Loucy (cell line): ENCODE measurements around the gene TMEM203.

Experiments used
- H2AFZ ChIP-seq: fragments of 200-600 bp; sonication (generic); 2 replicates; pipeline ENCODE4 v1.6.0; 2016; ENCODE audit warnings: antibody characterized with exemption, mild to moderate bottlenecking, low read length, moderate library complexity
- H3F3A ChIP-seq: fragments of 200-600 bp; 2 replicates; pipeline ENCODE4 v1.6.0; 2016; ENCODE audit warnings: antibody characterized with exemption, low read depth, mild to moderate bottlenecking
- H3K27me3 ChIP-seq: fragments of 200-600 bp; sonication (generic); 2 replicates; pipeline ENCODE4 v1.6.1; 2014; ENCODE audit warnings: low read length, mild to moderate bottlenecking; ENCODE audit not compliant: insufficient read depth, poor library complexity, severe bottlenecking
- H3K36me3 ChIP-seq: fragments of 200-600 bp; sonication (generic); 2 replicates; pipeline ENCODE4 v1.6.1; 2016; ENCODE audit warnings: low read length; ENCODE audit not compliant: insufficient read depth
- H3K4me1 ChIP-seq: fragments of 200-600 bp; sonication (generic); 2 replicates; pipeline ENCODE4 v1.5.1; 2014; ENCODE audit warnings: low read length, mild to moderate bottlenecking; ENCODE audit not compliant: insufficient read depth, poor library complexity, severe bottlenecking
- H3K4me2 ChIP-seq: fragments of 200-600 bp; sonication (generic); 2 replicates; pipeline ENCODE4 v1.6.0; 2014; ENCODE audit warnings: antibody characterized with exemption, low read length, low read depth, mild to moderate bottlenecking; ENCODE audit not compliant: poor library complexity, severe bottlenecking
- H3K4me3 ChIP-seq: fragments of 200-600 bp; sonication (generic); 2 replicates; pipeline ENCODE4 v1.5.1; 2014; ENCODE audit warnings: low read length, mild to moderate bottlenecking, mixed read lengths; ENCODE audit not compliant: poor library complexity, severe bottlenecking
- H3K79me2 ChIP-seq: fragments of 200-600 bp; sonication (generic); 2 replicates; pipeline ENCODE4 v1.6.1; 2014; ENCODE audit warnings: low read length; ENCODE audit not compliant: insufficient read depth
- H3K9ac ChIP-seq: fragments of 200-600 bp; sonication (generic); 2 replicates; pipeline ENCODE4 v1.6.0; 2014; ENCODE audit warnings: mild to moderate bottlenecking, low read depth, low read length, moderate library complexity; ENCODE audit not compliant: poor library complexity, severe bottlenecking
- H3K9me2 ChIP-seq: fragments of 200-600 bp; sonication (generic); replicated peaks from 2 replicates; pipeline ENCODE4 v1.6.1; 2016; ENCODE audit warnings: low read depth, low read length, mixed read lengths
- H3K9me3 ChIP-seq: fragments of 200-600 bp; sonication (generic); 2 replicates; pipeline ENCODE4 v1.6.1; 2014; ENCODE audit warnings: mild to moderate bottlenecking, antibody characterized with exemption, low read length, low read depth; ENCODE audit not compliant: insufficient read depth
- H4K20me1 ChIP-seq: fragments of 200-600 bp; sonication (generic); 2 replicates; pipeline ENCODE4 v1.6.0; 2014; ENCODE audit warnings: antibody characterized with exemption, low read length, mild to moderate bottlenecking; ENCODE audit not compliant: insufficient read depth, poor library complexity, severe bottlenecking
- CTCF ChIP-seq: fragments of 200-600 bp; sonication (generic); conservative IDR thresholded peaks from 2 replicates; pipeline ENCODE4 v1.5.1; 2014; ENCODE audit warnings: mild to moderate bottlenecking, antibody characterized with exemption, low read length
- EZH2phosphoT487 ChIP-seq: fragments of 200-600 bp; IDR thresholded peaks from 2 replicates; pipeline ENCODE4 v1.6.1; 2018; ENCODE audit warnings: antibody characterized with exemption, mild to moderate bottlenecking, moderate library complexity, borderline replicate concordance

TMEM203 gene

GRCh38 chr9:137175345-137175961 is 30.0 kb downstream of the TMEM203 start:
- Histone ChIP-seq H3K9ac (no peak overlapping the region), H3K4me1 (peaks cover 4% of the 10 kb centered on the region), H3K27me3 (no peaks in the 10 kb centered on the region), H3K9me3 (no peaks in the 10 kb centered on the region), H3K9me2 (no peaks in the 10 kb centered on the region), H3K4me3 (no peak overlapping the region), H2AFZ (no peak overlapping the region), H3F3A (no peaks in the 10 kb centered on the region), H3K36me3 (peaks cover 6% of the 10 kb centered on the region; the same call in 1 of the 2 replicates), H3K4me2 (no peak overlapping the region), H3K79me2 (no peaks in the 10 kb centered on the region), H4K20me1 (no peaks in the 10 kb centered on the region)
- TF ChIP-seq EZH2phosphoT487: no peak
- no peak for TF ChIP-seq CTCF

DNA sequence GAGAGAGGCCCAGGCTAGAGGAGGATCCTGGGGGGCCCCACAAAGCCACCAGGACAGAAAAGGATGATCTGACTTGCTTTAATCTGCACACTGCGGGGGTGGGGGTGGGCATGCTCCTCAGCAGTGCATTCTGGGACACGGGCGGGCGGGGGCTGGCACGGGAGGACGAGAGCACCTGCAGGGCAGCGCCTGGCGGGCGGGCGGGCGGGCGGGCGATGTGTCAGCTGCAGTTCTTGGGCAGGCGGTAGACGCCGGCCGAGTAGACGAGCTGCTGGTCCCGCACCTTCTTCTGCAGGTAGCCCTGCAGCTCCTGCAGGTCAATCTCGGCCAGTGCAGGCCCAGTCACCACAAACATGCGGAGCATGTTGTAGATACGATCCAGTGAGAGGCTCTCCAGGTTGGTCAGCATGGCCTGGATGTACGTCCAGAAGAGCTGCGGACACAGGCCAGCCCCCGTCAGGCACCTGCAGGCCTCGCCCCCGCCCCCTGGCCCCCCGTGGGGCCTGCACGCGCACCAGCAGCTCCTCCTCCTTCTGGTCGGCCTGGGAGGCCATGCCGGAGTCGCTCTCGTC is 30.6 kb downstream of the TMEM203 start:
- no peaks in the 10 kb centered on the region for H3K9me3 ChIP-seq
- TF ChIP-seq EZH2phosphoT487: no peak
- no peak for TF ChIP-seq CTCF
- no peak overlapping the region for H2AFZ ChIP-seq
- no peak overlapping the region for H3K9ac ChIP-seq
- H4K20me1 ChIP-seq: no peaks in the 10 kb centered on the region
- no peak overlapping the region for H3K4me2 ChIP-seq
- no peaks in the 10 kb centered on the region for H3F3A ChIP-seq
- H3K79me2 ChIP-seq: no peaks in the 10 kb centered on the region
- H3K4me3 ChIP-seq: no peak overlapping the region
- H3K36me3 ChIP-seq: no peaks in the 10 kb centered on the region; the same call in 1 of the 2 replicates
- no peaks in the 10 kb centered on the region for H3K27me3 ChIP-seq
- peaks cover 8% of the 10 kb centered on the region for H3K4me1 ChIP-seq
- no peaks in the 10 kb centered on the region for H3K9me2 ChIP-seq

DNA sequence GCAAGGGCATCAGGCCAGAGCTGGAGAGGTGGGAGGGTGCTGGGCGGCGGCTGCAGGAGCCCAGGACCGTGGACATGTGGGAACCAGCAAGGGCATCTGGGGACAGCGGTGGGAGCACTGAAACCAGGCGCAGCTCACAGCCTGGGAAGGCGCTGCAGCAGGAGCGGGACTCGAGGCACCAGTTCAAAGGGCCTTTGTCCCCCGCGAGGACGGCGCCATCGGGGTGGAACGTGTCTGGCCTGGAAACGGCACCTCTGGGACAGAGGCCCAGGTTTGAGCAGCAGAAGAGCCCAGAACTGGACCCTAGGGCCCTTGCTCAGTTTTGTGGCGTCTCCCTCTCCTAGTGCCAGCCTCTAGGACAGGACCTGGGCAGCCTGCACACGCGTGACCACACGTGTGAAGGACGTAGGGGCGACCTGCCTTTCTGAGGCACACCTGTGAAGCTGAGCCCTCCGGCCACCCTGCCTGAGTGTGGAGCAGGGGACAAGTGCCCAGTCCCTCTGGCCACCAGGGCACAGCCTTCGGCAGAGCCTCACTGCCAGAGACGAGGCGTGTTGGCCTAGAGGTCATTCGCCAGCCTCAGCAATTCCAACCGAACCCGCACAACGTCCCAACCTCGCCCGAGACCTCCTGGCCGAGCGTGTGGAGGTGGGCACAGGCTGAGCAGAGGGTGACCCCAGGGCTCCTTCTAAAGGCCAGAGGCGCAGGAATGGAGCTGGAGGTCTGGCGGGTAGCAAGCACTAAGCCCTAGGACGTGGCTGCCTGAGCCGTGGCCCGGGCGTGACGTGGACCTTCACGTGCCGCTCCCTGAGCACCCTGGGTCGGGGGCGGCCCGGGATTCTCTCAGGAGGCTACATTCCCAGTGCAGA is 31.4 kb downstream of the TMEM203 start:
- peaks cover 6% of the 10 kb centered on the region for H3K27me3 ChIP-seq
- no peak overlapping the region for H3K4me3 ChIP-seq
- no peaks in the 10 kb centered on the region for H3K79me2 ChIP-seq
- peaks cover 8% of the 10 kb centered on the region for H3K4me1 ChIP-seq
- no peak overlapping the region for H3K9ac ChIP-seq
- no peaks in the 10 kb centered on the region for H3K9me3 ChIP-seq
- TF ChIP-seq CTCF (no peak), EZH2phosphoT487 (no peak)
- H2AFZ ChIP-seq: no peak overlapping the region
- H3K9me2 ChIP-seq: no peaks in the 10 kb centered on the region
- H3F3A ChIP-seq: no peaks in the 10 kb centered on the region
- H3K4me2 ChIP-seq: no peak overlapping the region
- H4K20me1 ChIP-seq: no peaks in the 10 kb centered on the region
- no peaks in the 10 kb centered on the region for H3K36me3 ChIP-seq
